GM12892 (cell line): ENCODE measurements around the gene SLC7A8.

Experiments used
- POLR2A ChIP-seq: IDR thresholded peaks from 2 replicates; pipeline ENCODE4 v1.6.1; 2011; ENCODE audit warnings: low read depth, low read length, control low read depth
- POLR2AphosphoS5 ChIP-seq: IDR thresholded peaks from 2 replicates; pipeline ENCODE4 v1.6.1; 2011; ENCODE audit warnings: low read depth, low read length, control low read depth
- TAF1 ChIP-seq: IDR thresholded peaks from 2 replicates; pipeline ENCODE4 v1.6.1; 2011; ENCODE audit warnings: low read depth, mild to moderate bottlenecking, control low read depth, low read length, borderline replicate concordance

DNA sequence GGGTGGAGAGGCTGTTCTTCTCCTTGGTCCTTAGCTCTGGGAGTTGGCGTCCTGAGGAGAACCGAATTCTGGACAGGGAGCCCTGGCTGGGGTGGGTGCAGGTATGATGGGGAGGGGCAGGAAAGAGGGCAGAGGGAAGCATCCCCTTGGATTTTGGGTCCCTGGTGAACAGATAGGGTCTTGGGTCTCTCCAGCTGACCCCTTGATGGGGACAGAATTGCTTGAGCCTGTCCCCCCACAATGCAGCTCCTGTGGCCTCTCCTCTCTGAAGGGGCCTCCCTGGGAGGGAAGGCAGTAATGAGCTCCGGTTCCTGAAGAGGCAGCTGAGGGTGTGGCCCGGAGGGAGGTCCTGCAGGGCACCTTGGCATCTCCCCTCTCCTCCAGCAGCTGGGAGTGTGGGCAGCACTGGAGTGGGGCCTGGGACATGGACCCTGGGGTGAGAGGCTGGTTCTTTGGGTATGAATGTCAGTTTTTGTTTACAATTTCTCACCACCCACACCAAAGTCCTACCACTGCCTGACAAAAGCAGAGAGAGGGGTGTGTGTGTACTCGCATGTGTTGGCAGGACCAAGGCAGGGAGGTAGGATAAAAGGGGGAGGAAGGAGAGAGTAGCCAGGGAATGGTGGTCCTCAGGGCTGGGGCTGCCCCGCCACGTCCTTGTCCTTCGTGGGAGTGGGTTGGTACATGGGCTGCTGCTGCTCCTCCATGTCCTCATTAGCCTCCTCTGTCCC lies 56.7 kb downstream of the SLC7A8 start:
- TF ChIP-seq POLR2A (no peak), POLR2AphosphoS5 (no peak), TAF1 (no peak)
